Parathyroid adenoma (tissue), 2 donors: ENCODE results near the gene DSCAM.

Experiments
- H2AFZ ChIP-seq: fragments of 300-600 bp; sonication (generic); one replicate; pipeline ENCODE4 v1.7.0; 2017; ENCODE audit warnings: antibody characterized with exemption, mild to moderate bottlenecking
- H3K27ac ChIP-seq: fragments of 300-600 bp; sonication (generic); one replicate; pipeline ENCODE4 v1.7.0; 2017
- H3K27me3 ChIP-seq: fragments of 300-600 bp; sonication (generic); one replicate; pipeline ENCODE4 v1.7.0; 2017; ENCODE audit warnings: low read length; ENCODE audit not compliant: control insufficient read depth, insufficient read depth
- H3K36me3 ChIP-seq: fragments of 300-600 bp; sonication (generic); one replicate; pipeline ENCODE4 v1.7.0; 2017; ENCODE audit warnings: low read length; ENCODE audit not compliant: control insufficient read depth, insufficient read depth
- H3K4me1 ChIP-seq: fragments of 300-600 bp; sonication (generic); one replicate; pipeline ENCODE4 v1.7.0; 2017; ENCODE audit warnings: control low read depth
- H3K4me2 ChIP-seq: fragments of 300-600 bp; sonication (generic); one replicate; pipeline ENCODE4 v1.7.0; 2017; ENCODE audit warnings: low read length
- H3K4me3 ChIP-seq: fragments of 300-600 bp; sonication (generic); one replicate; pipeline ENCODE4 v1.7.0; 2017; ENCODE audit warnings: low read depth, low read length
- H3K79me2 ChIP-seq: fragments of 300-600 bp; sonication (generic); one replicate; pipeline ENCODE4 v1.7.0; 2017; ENCODE audit warnings: control low read depth
- H3K9ac ChIP-seq: fragments of 300-600 bp; sonication (generic); one replicate; pipeline ENCODE4 v1.7.0; 2017; ENCODE audit warnings: mild to moderate bottlenecking
- H3K9me3 ChIP-seq: fragments of 300-600 bp; sonication (generic); one replicate; pipeline ENCODE4 v1.7.0; 2017; ENCODE audit warnings: low read length; ENCODE audit not compliant: control insufficient read depth
- CTCF ChIP-seq: fragments of 300-600 bp; sonication (generic); IDR thresholded peaks from one replicate; pipeline ENCODE4 v1.7.0; 2017; ENCODE audit warnings: antibody characterized with exemption, mild to moderate bottlenecking
- donor health status: primary hyperparathyroidism.

The DSCAM gene

GRCh38 chr21:40881767-40882166 lies 34.8 kb upstream of the DSCAM start:
- H3K4me2 ChIP-seq: no peak overlapping the region
- no peaks in the 10 kb centered on the region for H3K9me3 ChIP-seq
- H3K36me3 ChIP-seq: no peaks in the 10 kb centered on the region
- H3K27ac ChIP-seq: no peak overlapping the region
- H3K9ac ChIP-seq: no peak overlapping the region
- H3K79me2 ChIP-seq: no peaks in the 10 kb centered on the region
- no peak for TF ChIP-seq CTCF
- H3K4me3 ChIP-seq: no peak overlapping the region
- no peaks in the 10 kb centered on the region for H3K4me1 ChIP-seq
- no peaks in the 10 kb centered on the region for H3K27me3 ChIP-seq
- H2AFZ ChIP-seq: no peak overlapping the region

- no peak for TF ChIP-seq CTCF
- H3K4me2 ChIP-seq: no peak overlapping the region
- no peaks in the 10 kb centered on the region for H3K4me1 ChIP-seq
- H2AFZ ChIP-seq: no peak overlapping the region
- no peak overlapping the region for H3K27ac ChIP-seq
- no peaks in the 10 kb centered on the region for H3K27me3 ChIP-seq
- H3K9me3 ChIP-seq: no peaks in the 10 kb centered on the region
- H3K9ac ChIP-seq: no peak overlapping the region
- no peak overlapping the region for H3K4me3 ChIP-seq
- H3K36me3 ChIP-seq: no peaks in the 10 kb centered on the region
- no peaks in the 10 kb centered on the region for H3K79me2 ChIP-seq
Measured at GRCh38 chr21:40871099-40871498, 24.1 kb upstream of the DSCAM start.

GRCh38 chr21:40863839-40864238 lies 16.9 kb upstream of the DSCAM start:
- Histone ChIP-seq H2AFZ (no peak overlapping the region), H3K4me1 (no peaks in the 10 kb centered on the region), H3K36me3 (no peaks in the 10 kb centered on the region), H3K9me3 (no peaks in the 10 kb centered on the region), H3K79me2 (no peaks in the 10 kb centered on the region), H3K27ac (no peak overlapping the region), H3K9ac (no peak overlapping the region), H3K4me3 (no peak overlapping the region), H3K4me2 (no peak overlapping the region), H3K27me3 (no peaks in the 10 kb centered on the region)
- no peak for TF ChIP-seq CTCF

GRCh38 chr21:40858517-40858916 lies 11.6 kb upstream of the DSCAM start:
- Histone ChIP-seq H3K27me3 (no peaks in the 10 kb centered on the region), H3K4me2 (no peak overlapping the region)

More at GRCh38 chr21:40858517-40858916, 11.6 kb upstream of the DSCAM start:
- H3K9me3 ChIP-seq: no peaks in the 10 kb centered on the region
- no peak overlapping the region for H3K9ac ChIP-seq
- no peaks in the 10 kb centered on the region for H3K4me1 ChIP-seq
- no peak overlapping the region for H2AFZ ChIP-seq
- no peaks in the 10 kb centered on the region for H3K79me2 ChIP-seq
- no peak overlapping the region for H3K27ac ChIP-seq
- no peaks in the 10 kb centered on the region for H3K36me3 ChIP-seq
- H3K4me3 ChIP-seq: no peak overlapping the region
- no peak for TF ChIP-seq CTCF
